ENCODE results near the gene CD44.
"Not testable (repeated sequence)": the region's sequence is repeated elsewhere in the genome, so short reads cannot be mapped to it uniquely, and the experiment has no call there.

Gene CD44

GRCh38 chr11:35223371-35223796 is 84.4 kb downstream of the CD44 start:
- Mint-ChIP-seq H3K27ac (no peak overlapping the region), H3K4me1 (peaks cover 10 to 27% of the 10 kb centered on the region in 2 donors), H3K36me3 (peaks cover 48 to 68% of the 10 kb centered on the region in 2 donors), H3K27me3 (no peaks in the 10 kb centered on the region), H3K9me3 (no peaks in the 10 kb centered on the region), H3K4me3 (no peak overlapping the region)
- DNase-seq (no peak), ATAC-seq (replicated peaks) (no peak)

- Mint-ChIP-seq H3K4me1 (peaks cover 7 to 27% of the 10 kb centered on the region in 2 donors), H3K4me3 (no peak overlapping the region), H3K36me3 (peaks cover 48 to 66% of the 10 kb centered on the region in 2 donors), H3K27ac (no peak overlapping the region), H3K27me3 (no peaks in the 10 kb centered on the region), H3K9me3 (no peaks in the 10 kb centered on the region)
- DNase-seq: no peak
- ATAC-seq (replicated peaks): no peak
These were observed 85.0 kb downstream of the CD44 start for GRCh38 chr11:35223991-35224390.

GRCh38 chr11:35225946-35226520 is 87.1 kb downstream of the CD44 start:
- Mint-ChIP-seq H3K36me3 (peaks cover 55 to 72% of the 10 kb centered on the region in 2 donors), H3K4me3 (no peak overlapping the region), H3K9me3 (no peaks in the 10 kb centered on the region), H3K27ac (no peak overlapping the region), H3K4me1 (peaks cover 5 to 17% of the 10 kb centered on the region in 2 donors), H3K27me3 (no peaks in the 10 kb centered on the region)
- DNase-seq (no peak), ATAC-seq (replicated peaks) (no peak)

- H3K4me1 Mint-ChIP-seq: peaks cover 5 to 17% of the 10 kb centered on the region in 2 donors
- H3K27me3 Mint-ChIP-seq; H3K4me3 Mint-ChIP-seq; DNase-seq; ATAC-seq (replicated peaks); H3K27ac Mint-ChIP-seq; H3K9me3 Mint-ChIP-seq: not testable (repeated sequence)
- peaks cover 55 to 73% of the 10 kb centered on the region in 2 donors for H3K36me3 Mint-ChIP-seq
These were observed 87.8 kb downstream of the CD44 start for GRCh38 chr11:35226756-35227155.

GRCh38 chr11:35227576-35228327 is 88.8 kb downstream of the CD44 start:
- Mint-ChIP-seq H3K4me1 (peaks cover 5 to 22% of the 10 kb centered on the region in 2 donors), H3K27me3 (no peaks in the 10 kb centered on the region), H3K36me3 (peaks cover 63 to 76% of the 10 kb centered on the region in 2 donors), H3K4me3 (no peak overlapping the region), H3K27ac (no peak overlapping the region), H3K9me3 (peaks cover 0 to 2% of the 10 kb centered on the region in 2 donors)
- ATAC-seq (replicated peaks) (peak; percentile 16 to 46), DNase-seq (no peak)

- H3K27me3 Mint-ChIP-seq: no peaks in the 10 kb centered on the region
- H3K27ac Mint-ChIP-seq: no peak overlapping the region
- H3K4me1 Mint-ChIP-seq: peaks cover 5 to 27% of the 10 kb centered on the region in 2 donors
- no peak for ATAC-seq (replicated peaks)
- no peak overlapping the region for H3K4me3 Mint-ChIP-seq
- peaks cover 62 to 81% of the 10 kb centered on the region in 2 donors for H3K36me3 Mint-ChIP-seq
- DNase-seq: no peak
- peaks cover 0 to 2% of the 10 kb centered on the region in 2 donors for H3K9me3 Mint-ChIP-seq
These were observed 89.4 kb downstream of the CD44 start for GRCh38 chr11:35228328-35228725.

GRCh38 chr11:35230388-35230787 is 91.4 kb downstream of the CD44 start:
- H3K27me3 Mint-ChIP-seq: no peaks in the 10 kb centered on the region
- H3K4me3 Mint-ChIP-seq: no peak overlapping the region
- H3K9me3 Mint-ChIP-seq: peaks cover 6 to 10% of the 10 kb centered on the region in 2 donors
- H3K4me1 Mint-ChIP-seq: peaks cover 9 to 46% of the 10 kb centered on the region in 2 donors
- H3K36me3 Mint-ChIP-seq: peaks cover 62 to 80% of the 10 kb centered on the region in 2 donors
- H3K27ac Mint-ChIP-seq: no peak overlapping the region
- ATAC-seq (replicated peaks) (no peak), DNase-seq (no peak)

- Mint-ChIP-seq H3K27me3 (no peaks in the 10 kb centered on the region), H3K4me1 (peaks cover 9 to 50% of the 10 kb centered on the region in 2 donors)
These were observed 92.3 kb downstream of the CD44 start for GRCh38 chr11:35231076-35231860.

GRCh38 chr11:35232891-35233330 is 93.9 kb downstream of the CD44 start:
- Mint-ChIP-seq H3K27me3 (no peaks in the 10 kb centered on the region), H3K9me3 (peaks cover 6 to 10% of the 10 kb centered on the region in 2 donors), H3K27ac (peak overlapping the region; percentile 52), H3K36me3 (peaks cover 46 to 67% of the 10 kb centered on the region in 2 donors), H3K4me1 (peaks cover 13 to 54% of the 10 kb centered on the region in 2 donors), H3K4me3 (no peak overlapping the region)
- no peak for DNase-seq
- ATAC-seq (replicated peaks): no peak

More at GRCh38 chr11:35231076-35231860, 92.3 kb downstream of the CD44 start:
- H3K9me3 Mint-ChIP-seq: peaks cover 6 to 10% of the 10 kb centered on the region in 2 donors
- no peak for ATAC-seq (replicated peaks)
- no peak overlapping the region for H3K4me3 Mint-ChIP-seq
- no peak for DNase-seq
- peaks cover 56 to 77% of the 10 kb centered on the region in 2 donors for H3K36me3 Mint-ChIP-seq
- peak overlapping the region; percentile 51 for H3K27ac Mint-ChIP-seq

GRCh38 chr11:35233518-35233917 is 94.5 kb downstream of the CD44 start:
- H3K4me1 Mint-ChIP-seq: peaks cover 17 to 60% of the 10 kb centered on the region in 2 donors
- no peak for ATAC-seq (replicated peaks)
- H3K36me3 Mint-ChIP-seq: peaks cover 45 to 63% of the 10 kb centered on the region in 2 donors
- no peaks in the 10 kb centered on the region for H3K27me3 Mint-ChIP-seq
- H3K9me3 Mint-ChIP-seq: peaks cover 6 to 10% of the 10 kb centered on the region in 2 donors
- no peak overlapping the region for H3K4me3 Mint-ChIP-seq
- H3K27ac Mint-ChIP-seq: peak overlapping the region; percentile 65
- no peak for DNase-seq

GRCh38 chr11:35234460-35235156 is 95.6 kb downstream of the CD44 start:
- H3K4me3 Mint-ChIP-seq: no peak overlapping the region
- H3K27ac Mint-ChIP-seq: no peak overlapping the region
- DNase-seq (no peak), ATAC-seq (replicated peaks) (no peak)
- H3K36me3 Mint-ChIP-seq: peaks cover 36 to 53% of the 10 kb centered on the region in 2 donors
- H3K27me3 Mint-ChIP-seq: peaks cover 0 to under 1% of the 10 kb centered on the region in 2 donors
- peaks cover 18 to 64% of the 10 kb centered on the region in 2 donors for H3K4me1 Mint-ChIP-seq
- peaks cover 6 to 10% of the 10 kb centered on the region in 2 donors for H3K9me3 Mint-ChIP-seq

GRCh38 chr11:35235157-35235468 is 96.1 kb downstream of the CD44 start:
- Mint-ChIP-seq H3K4me1 (peaks cover 19 to 68% of the 10 kb centered on the region in 2 donors), H3K4me3 (no peak overlapping the region), H3K9me3 (peaks cover 6 to 10% of the 10 kb centered on the region in 2 donors), H3K36me3 (peaks cover 33 to 48% of the 10 kb centered on the region in 2 donors), H3K27me3 (peaks cover 0 to 6% of the 10 kb centered on the region in 2 donors), H3K27ac (no peak overlapping the region)
- DNase-seq (no peak), ATAC-seq (replicated peaks) (no peak)

- peaks cover 19 to 68% of the 10 kb centered on the region in 2 donors for H3K4me1 Mint-ChIP-seq
- ATAC-seq (replicated peaks) (no peak), DNase-seq (no peak)
- H3K27ac Mint-ChIP-seq: no peak overlapping the region
- peaks cover 6 to 10% of the 10 kb centered on the region in 2 donors for H3K9me3 Mint-ChIP-seq
- peaks cover 29 to 44% of the 10 kb centered on the region in 2 donors for H3K36me3 Mint-ChIP-seq
- no peak overlapping the region for H3K4me3 Mint-ChIP-seq
- H3K27me3 Mint-ChIP-seq: peaks cover 0 to 9% of the 10 kb centered on the region in 2 donors
These were observed 96.5 kb downstream of the CD44 start for GRCh38 chr11:35235498-35235897.

Data from stimulated activated naive B cell treated with anti-CD40 and anti-IgM and Interleukin-4, amounts not matched to agents 10 μg/mL and 1 μg/mL and 100 μg/mL, for 72 hours (primary cell).